Epithelial cell of proximal tubule (primary cell): ENCODE measurements around the gene APOL2. TPM values are rescaled to one million over a fixed set of nuclear protein-coding genes. Genes with fewer than 3 reads are reported as not detected.

Source experiments
- DNase-seq: peaks from one replicate; pipeline ENCODE4 v3.0.0-alpha.2; 2011; ENCODE audit warnings: low read depth
- H3K4me3 ChIP-seq: 2 replicates; pipeline ENCODE4 v1.5.1; 2011; ENCODE audit warnings: low read depth, mild to moderate bottlenecking, low read length
- total RNA-seq: library from RNA; depleted of rRNA; stranded (reverse); fragments of >200 nt; gene quantifications from 2 replicates; pipeline ENCODE4 v1.2.3, GENCODE V29; 2015
- TF ChIP-seq, protein P1 (sequence below): conservative IDR thresholded peaks from 2 replicates; pipeline ENCODE4 v1.5.1; 2012; ENCODE audit warnings: low read depth, mild to moderate bottlenecking, low read length

Gene APOL2
- total RNA-seq, 1 donor from 2014 or later: 22.8 TPM

DNA sequence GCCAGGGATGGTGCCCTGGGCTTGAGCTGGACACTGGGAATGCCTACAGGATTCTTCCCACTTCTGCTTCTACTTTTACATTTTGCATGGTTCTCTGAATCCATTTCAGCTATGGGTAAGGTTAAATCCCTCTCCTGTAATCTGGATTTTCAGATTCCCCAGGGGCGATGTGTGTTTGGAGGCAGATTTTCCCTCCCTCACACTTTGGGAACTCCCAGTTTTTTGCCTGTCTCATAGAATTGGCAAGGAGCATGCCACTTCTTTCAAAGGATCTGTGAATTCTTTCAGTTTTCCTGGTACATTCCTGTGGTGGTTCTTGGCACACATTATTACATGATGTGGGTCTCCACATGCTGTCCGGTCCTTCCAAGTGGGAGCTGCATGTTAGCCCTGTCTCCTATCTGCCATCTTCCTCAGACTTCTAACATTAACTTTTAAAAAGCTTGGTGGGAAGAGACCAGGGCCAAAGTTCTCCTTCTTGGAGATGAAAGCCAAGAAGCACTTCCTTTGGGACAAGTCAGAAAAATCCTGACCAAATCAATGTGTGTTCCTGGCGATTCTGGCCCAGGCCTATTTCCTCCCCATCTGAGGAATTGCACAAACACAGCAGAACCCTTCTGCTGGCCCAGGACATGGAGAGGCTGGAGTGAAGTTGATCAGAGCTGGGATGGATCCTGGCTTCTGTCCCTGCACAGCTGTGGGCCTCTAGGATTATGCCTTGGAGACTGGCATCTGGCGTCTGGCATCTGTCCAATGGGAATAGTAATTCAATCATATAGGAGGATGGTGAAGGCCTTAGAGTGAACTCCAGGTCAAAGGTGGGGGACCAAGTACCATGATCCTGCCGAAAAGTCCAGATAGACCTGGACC, 5.4 kb upstream of the APOL2 start:
- DNase-seq: no peak
- TF ChIP-seq, protein P1, sequence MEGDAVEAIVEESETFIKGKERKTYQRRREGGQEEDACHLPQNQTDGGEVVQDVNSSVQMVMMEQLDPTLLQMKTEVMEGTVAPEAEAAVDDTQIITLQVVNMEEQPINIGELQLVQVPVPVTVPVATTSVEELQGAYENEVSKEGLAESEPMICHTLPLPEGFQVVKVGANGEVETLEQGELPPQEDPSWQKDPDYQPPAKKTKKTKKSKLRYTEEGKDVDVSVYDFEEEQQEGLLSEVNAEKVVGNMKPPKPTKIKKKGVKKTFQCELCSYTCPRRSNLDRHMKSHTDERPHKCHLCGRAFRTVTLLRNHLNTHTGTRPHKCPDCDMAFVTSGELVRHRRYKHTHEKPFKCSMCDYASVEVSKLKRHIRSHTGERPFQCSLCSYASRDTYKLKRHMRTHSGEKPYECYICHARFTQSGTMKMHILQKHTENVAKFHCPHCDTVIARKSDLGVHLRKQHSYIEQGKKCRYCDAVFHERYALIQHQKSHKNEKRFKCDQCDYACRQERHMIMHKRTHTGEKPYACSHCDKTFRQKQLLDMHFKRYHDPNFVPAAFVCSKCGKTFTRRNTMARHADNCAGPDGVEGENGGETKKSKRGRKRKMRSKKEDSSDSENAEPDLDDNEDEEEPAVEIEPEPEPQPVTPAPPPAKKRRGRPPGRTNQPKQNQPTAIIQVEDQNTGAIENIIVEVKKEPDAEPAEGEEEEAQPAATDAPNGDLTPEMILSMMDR: no peak
- H3K4me3 ChIP-seq: no peak overlapping the region

DNA sequence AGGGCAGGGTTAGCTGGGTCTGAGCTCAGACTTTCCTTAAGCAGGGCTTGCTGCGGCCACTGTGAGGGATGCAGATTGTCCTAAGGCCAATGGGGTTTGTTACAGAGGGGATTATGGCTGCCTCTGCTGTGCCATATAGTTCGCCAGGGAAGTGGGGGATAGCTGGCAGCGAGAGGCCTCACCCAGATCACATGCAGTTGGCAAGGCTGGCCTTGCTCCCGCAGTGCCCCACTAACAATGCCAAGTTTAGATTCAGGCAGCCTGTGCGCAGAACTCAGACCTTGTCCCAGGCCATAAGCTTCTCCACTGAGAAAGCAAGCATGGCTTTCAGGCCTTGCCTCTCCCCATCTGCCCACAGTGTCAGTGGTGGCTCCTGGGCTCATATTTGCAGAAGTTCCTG, 4.7 kb upstream of the APOL2 start:
- DNase-seq: no peak
- TF ChIP-seq, protein P1: no peak
- H3K4me3 ChIP-seq: no peak overlapping the region

DNA sequence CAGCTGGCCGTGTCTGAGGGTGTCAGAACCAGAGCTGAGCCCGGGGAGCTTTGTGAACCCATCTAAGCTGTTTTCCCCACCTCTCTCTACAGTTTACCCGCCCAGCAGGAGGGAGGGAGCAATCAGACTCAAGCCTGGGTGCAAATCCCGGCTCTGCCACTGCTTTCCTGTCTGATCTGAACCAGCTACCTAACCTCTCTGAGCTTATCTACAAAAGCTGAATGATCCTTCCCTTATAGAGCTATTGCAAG, 252 bp downstream of the APOL2 start:
- TF ChIP-seq, protein P1: no peak

DNA sequence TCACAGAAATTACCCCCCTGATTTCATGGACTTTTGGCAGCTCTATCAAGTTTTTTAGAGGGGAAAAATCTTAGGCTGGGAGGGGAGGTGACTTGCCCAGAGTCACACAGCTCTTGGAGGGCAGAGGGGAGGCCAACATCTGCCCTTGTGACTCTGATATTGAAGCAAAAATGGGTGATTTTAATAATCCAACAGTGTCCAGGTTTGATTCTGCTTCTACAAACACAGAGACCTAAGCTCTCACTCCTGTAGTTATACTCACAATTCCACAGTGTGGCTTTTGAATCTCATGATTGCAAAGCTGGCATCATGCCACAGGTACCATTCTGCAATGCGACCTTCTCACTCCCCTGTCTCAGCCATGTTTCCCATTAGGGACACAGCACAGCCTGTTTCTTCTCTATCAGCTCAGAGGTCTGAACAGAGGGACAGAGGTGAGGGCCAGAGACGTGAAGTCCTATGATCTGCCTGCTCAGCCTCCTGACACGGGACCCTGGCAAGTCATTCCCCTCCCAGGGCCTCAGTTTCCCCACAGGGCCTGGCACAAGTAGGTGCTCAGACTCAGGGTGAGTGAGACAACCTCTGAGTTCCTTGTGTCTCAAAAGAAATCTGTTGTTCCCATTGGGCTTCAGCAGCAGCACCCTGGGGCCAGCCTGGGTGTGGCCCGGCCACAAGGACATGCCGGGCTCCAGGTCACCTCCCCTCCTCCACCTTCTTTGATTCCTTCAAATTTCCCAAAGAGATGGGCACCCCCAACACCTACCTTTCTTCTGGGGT, 766 bp downstream of the APOL2 start:
- TF ChIP-seq, protein P1: no peak
- no peak for DNase-seq
- peak overlapping the region; percentile 81 for H3K4me3 ChIP-seq

More for the DNA sequence above, 252 bp downstream of the APOL2 start:
- DNase-seq: no peak
- peak overlapping the region; percentile 81 for H3K4me3 ChIP-seq

DNA sequence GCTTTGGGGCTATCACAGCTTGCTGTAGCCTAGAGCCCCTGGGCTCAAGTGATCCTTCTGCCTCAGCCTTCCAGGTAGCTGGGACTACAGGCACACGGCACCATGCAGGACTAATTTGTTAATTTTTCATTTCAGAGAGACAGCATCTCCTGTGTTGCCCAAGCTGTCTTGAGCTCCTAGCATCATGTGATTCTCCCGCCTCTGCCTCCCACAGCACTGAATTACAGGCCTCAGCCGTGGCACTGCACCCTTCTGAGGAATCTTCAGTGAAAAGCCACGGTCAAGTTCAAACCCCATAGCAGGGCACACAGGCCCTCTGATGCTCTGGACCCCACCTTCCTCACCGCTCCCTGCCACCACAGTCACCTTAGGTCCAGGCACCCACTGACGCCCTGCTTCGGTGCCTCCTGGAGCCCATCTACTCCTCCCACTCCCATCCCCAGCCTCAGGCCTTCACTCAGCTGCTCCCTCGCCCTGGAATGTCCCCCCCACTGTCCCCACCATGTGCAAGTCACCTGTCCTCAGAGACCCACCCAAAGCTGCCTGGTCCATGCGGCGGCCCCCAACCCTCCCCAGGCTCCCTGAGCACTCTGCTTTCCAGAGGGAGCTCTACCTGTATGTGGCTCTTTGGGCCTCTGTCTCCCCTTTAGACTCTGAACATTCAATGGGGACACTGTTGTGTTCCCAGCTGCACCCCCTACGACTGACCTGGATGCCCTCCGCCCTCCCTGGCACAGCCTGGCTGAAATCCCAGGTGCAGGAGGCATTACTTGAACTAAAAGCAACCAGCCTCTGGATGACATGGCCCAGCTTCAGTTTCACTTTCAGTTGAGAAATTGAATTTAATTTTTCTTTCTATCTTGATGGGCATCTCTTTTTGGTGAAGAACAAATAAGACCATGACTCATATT, 1.6 kb downstream of the APOL2 start:
- peak overlapping the region; percentile 81 for H3K4me3 ChIP-seq
- TF ChIP-seq, protein P1: no peak
- no peak for DNase-seq

DNA sequence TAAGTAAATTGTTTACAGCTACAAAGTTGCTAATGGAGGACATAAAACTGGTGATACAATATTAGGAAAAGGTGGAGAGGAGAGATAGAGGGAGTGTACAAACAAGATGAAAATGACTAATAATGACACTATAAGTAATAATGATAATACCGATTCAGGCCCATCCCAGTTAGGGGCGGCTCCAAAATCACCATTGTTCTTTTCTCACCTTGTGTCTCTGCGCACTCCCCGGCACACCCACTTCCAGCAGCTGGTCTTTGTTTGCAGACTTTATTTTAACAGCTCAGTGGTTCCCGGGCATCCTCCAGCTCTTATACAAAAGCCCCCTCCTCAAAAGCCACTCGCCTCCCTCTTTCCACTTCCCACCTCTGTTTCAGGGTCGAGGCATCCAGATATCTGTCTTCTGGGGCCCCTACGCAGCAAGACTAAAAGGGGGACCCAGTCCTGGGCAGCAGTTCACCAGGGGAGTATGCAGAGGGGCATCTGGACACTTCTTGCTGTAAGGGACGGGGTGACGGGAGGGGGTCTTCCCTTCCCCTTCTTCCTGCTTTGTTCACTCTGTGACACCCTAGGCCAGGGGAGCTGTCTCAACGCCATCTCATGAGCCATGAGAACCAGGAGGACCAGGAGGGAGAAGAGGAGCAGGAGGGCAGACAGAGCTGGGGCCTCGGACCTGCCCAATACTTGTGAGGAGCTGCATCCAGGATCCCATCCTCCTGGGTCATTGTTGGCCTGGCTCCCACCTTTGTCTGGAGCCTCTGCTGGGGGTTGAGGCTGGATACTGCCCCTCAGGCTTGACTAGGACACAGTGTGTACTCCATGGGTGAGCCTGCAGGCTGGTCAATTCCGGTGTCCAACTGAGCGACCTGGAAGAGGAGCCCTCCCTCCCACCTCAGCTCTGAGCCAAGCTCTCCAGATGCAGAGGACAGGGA, 2.7 kb downstream of the APOL2 start:
- no peak for DNase-seq
- TF ChIP-seq, protein P1: no peak
- peak overlapping the region; percentile 81 for H3K4me3 ChIP-seq
